ENCODE measurements around the gene TNNT1. TPM values are rescaled to one million over a fixed set of nuclear protein-coding genes. Genes with fewer than 3 reads are reported as not detected.

TNNT1 gene
- total RNA-seq, 1 donor: not detected

DNA sequence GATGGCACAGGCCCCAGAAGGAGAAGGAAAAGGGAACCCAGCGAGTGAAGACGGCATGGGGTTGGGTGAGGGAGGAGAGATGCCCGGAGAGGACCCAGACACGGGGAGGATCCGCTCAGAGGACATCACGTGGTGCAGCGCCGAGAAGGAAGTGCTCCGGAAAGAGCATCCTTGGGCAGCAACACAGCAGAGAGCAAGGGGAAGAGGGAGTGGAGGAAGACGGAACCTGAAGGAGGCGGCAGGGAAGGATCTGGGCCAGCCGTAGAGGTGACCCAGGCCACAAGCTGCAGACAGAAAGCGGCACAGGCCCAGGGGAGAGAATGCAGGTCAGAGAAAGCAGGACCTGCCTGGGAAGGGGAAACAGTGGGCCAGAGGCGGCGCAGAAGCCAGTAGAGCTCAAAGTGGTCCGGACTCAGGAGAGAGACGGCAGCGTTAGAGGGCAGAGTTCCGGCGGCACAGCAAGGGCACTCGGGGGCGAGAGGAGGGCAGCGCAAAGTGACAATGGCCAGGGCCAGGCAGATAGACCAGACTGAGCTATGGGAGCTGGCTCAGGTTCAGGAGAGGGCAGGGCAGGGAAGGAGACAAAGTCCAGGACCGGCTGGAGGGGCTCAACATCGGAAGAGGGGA is 32.7 kb downstream of the TNNT1 start:
- TF ChIP-seq CTCF (IDR thresholded peaks at IDR 0.05; ENCODE audit: extremely low read depth, low read depth, low read length): no peak
- H3K9me3 ChIP-seq (ENCODE audit: low read depth, low read length): no peaks in the 10 kb centered on the region
- peak overlapping the region; percentile 75 for H2AFZ ChIP-seq (ENCODE audit: low read length)
- peaks cover 4% of the 10 kb centered on the region for H3K36me3 ChIP-seq (ENCODE audit: insufficient read depth, low read length)
- H3K27ac ChIP-seq (ENCODE audit: low read depth, low read length): peak overlapping the region; percentile 77
- H3K4me1 ChIP-seq (ENCODE audit: insufficient read depth, low read length): peaks cover 14% of the 10 kb centered on the region
- peak overlapping the region; percentile 97 for H3K4me2 ChIP-seq (ENCODE audit: insufficient read depth, low read length)
- H3K4me3 ChIP-seq (ENCODE audit: insufficient read depth, low read length): peak overlapping the region; percentile 94
- H3K79me2 ChIP-seq (ENCODE audit: insufficient read depth, low read length): peaks cover 58% of the 10 kb centered on the region
- peaks cover 51% of the 10 kb centered on the region for H4K20me1 ChIP-seq (ENCODE audit: insufficient read depth, low read length)
- DNase-seq (ENCODE audit: insufficient read length, low spot score, missing footprints): peak; percentile 98
- H3K27me3 ChIP-seq (ENCODE audit: insufficient read depth, low read length): no peaks in the 10 kb centered on the region

GRCh38 chr19:55115446-55116065 is 33.5 kb downstream of the TNNT1 start:
- DNase-seq (ENCODE audit: insufficient read length, low spot score, missing footprints): peak; percentile 91
- H3K36me3 ChIP-seq (ENCODE audit: insufficient read depth, low read length): peaks cover 4% of the 10 kb centered on the region
- peak overlapping the region; percentile 97 for H3K4me2 ChIP-seq (ENCODE audit: insufficient read depth, low read length)
- peaks cover 14% of the 10 kb centered on the region for H3K4me1 ChIP-seq (ENCODE audit: insufficient read depth, low read length)
- peak overlapping the region; percentile 94 for H3K4me3 ChIP-seq (ENCODE audit: insufficient read depth, low read length)
- TF ChIP-seq CTCF (IDR thresholded peaks at IDR 0.05; ENCODE audit: extremely low read depth, low read depth, low read length): no peak
- no peaks in the 10 kb centered on the region for H3K27me3 ChIP-seq (ENCODE audit: insufficient read depth, low read length)
- no peaks in the 10 kb centered on the region for H3K9me3 ChIP-seq (ENCODE audit: low read depth, low read length)
- H4K20me1 ChIP-seq (ENCODE audit: insufficient read depth, low read length): peaks cover 52% of the 10 kb centered on the region
- H3K79me2 ChIP-seq (ENCODE audit: insufficient read depth, low read length): peaks cover 61% of the 10 kb centered on the region
- peak overlapping the region; percentile 75 for H2AFZ ChIP-seq (ENCODE audit: low read length)
- H3K27ac ChIP-seq (ENCODE audit: low read depth, low read length): peak overlapping the region; percentile 77

- Histone ChIP-seq H2AFZ (ENCODE audit: low read length) (no peak overlapping the region), H3K4me2 (ENCODE audit: insufficient read depth, low read length) (no peak overlapping the region), H3K27me3 (ENCODE audit: insufficient read depth, low read length) (no peaks in the 10 kb centered on the region), H3K9me3 (ENCODE audit: low read depth, low read length) (no peaks in the 10 kb centered on the region), H3K36me3 (ENCODE audit: insufficient read depth, low read length) (peaks cover 8% of the 10 kb centered on the region), H3K27ac (ENCODE audit: low read depth, low read length) (peak overlapping the region; percentile 51), H3K4me1 (ENCODE audit: insufficient read depth, low read length) (peaks cover 14% of the 10 kb centered on the region), H3K79me2 (ENCODE audit: insufficient read depth, low read length) (peaks cover 67% of the 10 kb centered on the region), H3K4me3 (ENCODE audit: insufficient read depth, low read length) (no peak overlapping the region), H4K20me1 (ENCODE audit: insufficient read depth, low read length) (peaks cover 52% of the 10 kb centered on the region)
- TF ChIP-seq CTCF (IDR thresholded peaks at IDR 0.05; ENCODE audit: extremely low read depth, low read depth, low read length): no peak
- peak; percentile 82 for DNase-seq (ENCODE audit: insufficient read length, low spot score, missing footprints)
Measured at GRCh38 chr19:55114566-55115145, 34.4 kb downstream of the TNNT1 start.

DNA sequence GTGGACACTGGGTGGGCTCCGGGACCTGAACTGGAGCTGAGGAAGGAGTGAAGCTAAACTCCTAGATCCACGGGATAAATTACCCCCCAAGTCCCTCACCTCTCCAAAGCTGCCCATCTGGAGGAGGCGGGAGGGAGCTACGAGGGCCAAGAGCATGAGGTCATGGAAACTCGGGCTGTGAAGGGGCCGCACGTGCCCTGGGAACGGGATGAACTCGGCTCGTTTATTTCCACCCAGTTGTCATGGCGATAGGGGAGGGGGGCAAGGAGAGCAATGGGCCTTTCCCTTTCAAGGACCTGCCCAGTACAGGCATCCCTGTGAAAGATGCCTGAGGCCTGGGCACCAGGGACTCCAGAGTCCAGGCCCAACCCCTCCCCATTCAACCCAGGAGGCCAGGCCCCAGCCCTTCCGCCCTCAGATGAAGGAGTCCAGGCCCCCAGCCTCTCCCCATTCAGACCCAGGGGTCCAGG is 35.4 kb downstream of the TNNT1 start:
- TF ChIP-seq CTCF (IDR thresholded peaks at IDR 0.05; ENCODE audit: extremely low read depth, low read depth, low read length): no peak
- H4K20me1 ChIP-seq (ENCODE audit: insufficient read depth, low read length): peaks cover 52% of the 10 kb centered on the region
- H3K9me3 ChIP-seq (ENCODE audit: low read depth, low read length): no peaks in the 10 kb centered on the region
- H3K27me3 ChIP-seq (ENCODE audit: insufficient read depth, low read length): no peaks in the 10 kb centered on the region
- H2AFZ ChIP-seq (ENCODE audit: low read length): no peak overlapping the region
- DNase-seq (ENCODE audit: insufficient read length, low spot score, missing footprints): peak; percentile 98
- peak overlapping the region; percentile 77 for H3K27ac ChIP-seq (ENCODE audit: low read depth, low read length)
- H3K4me1 ChIP-seq (ENCODE audit: insufficient read depth, low read length): peaks cover 13% of the 10 kb centered on the region
- H3K4me2 ChIP-seq (ENCODE audit: insufficient read depth, low read length): no peak overlapping the region
- no peak overlapping the region for H3K4me3 ChIP-seq (ENCODE audit: insufficient read depth, low read length)
- peaks cover 77% of the 10 kb centered on the region for H3K79me2 ChIP-seq (ENCODE audit: insufficient read depth, low read length)
- peaks cover 15% of the 10 kb centered on the region for H3K36me3 ChIP-seq (ENCODE audit: insufficient read depth, low read length)
